ENCODE data around the gene DMD. TPM values are rescaled to one million over a fixed set of nuclear protein-coding genes. Genes with fewer than 3 reads are reported as not detected.
"Not testable (repeated sequence)": the region's sequence is repeated elsewhere in the genome, so short reads cannot be mapped to it uniquely, and the experiment has no call there.

The DMD gene
- total RNA-seq, 1 donor from 2014 or later = 22.2 TPM

DNA sequence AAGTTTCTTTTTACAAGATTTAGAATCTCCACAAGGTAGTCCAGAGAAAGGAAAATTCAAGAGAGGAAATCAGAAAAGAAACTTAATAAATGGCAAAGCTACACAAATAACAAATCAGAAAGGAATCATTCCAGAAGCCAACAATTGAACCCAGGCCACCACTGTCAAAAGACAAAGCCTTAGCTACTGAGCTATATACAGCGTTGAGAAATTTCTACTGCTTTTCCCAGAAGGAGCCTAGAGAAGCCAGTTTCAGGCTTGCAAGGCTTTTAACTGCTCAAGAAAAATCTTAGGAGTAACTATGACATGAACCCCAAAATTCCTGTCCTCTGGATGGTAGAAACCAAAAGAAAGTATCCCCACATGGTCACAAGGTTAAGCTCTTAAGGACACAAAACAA lies 129.0 kb downstream of the DMD start:
- H3K4me3 ChIP-seq (ENCODE audit: insufficient read depth, low read depth, low read length) = no peak overlapping the region
- Mint-ChIP-seq H3K4me3 (ENCODE audit: unreplicated experiment) (no peak overlapping the region), H3K27me3 (ENCODE audit: low read depth, unreplicated experiment) (no peaks in the 10 kb centered on the region), H3K27ac (ENCODE audit: unreplicated experiment) (no peak overlapping the region), H3K9me3 (ENCODE audit: unreplicated experiment) (no peaks in the 10 kb centered on the region), H3K36me3 (ENCODE audit: low read depth, unreplicated experiment) (no peaks in the 10 kb centered on the region), H3K4me1 (ENCODE audit: low read depth, unreplicated experiment) (peaks cover 2% of the 10 kb centered on the region)
- no peaks in the 10 kb centered on the region for H3K27me3 ChIP-seq (ENCODE audit: insufficient read depth, low read length)
- DNase-seq (ENCODE audit: low read depth) (no peak), FAIRE-seq (no peak)
- H3K79me2 ChIP-seq (ENCODE audit: insufficient read depth, low read length) = no peaks in the 10 kb centered on the region
- no peaks in the 10 kb centered on the region for H3K9me3 ChIP-seq (ENCODE audit: insufficient read depth, low read depth, low read length)
- no peak overlapping the region for H3K4me2 ChIP-seq (ENCODE audit: low read length)
- TF ChIP-seq CTCF (IDR thresholded peaks at IDR 0.05; ENCODE audit: insufficient read depth, low read depth, low read length) = no peak
- TF ChIP-seq EZH2 (IDR thresholded peaks at IDR 0.05; ENCODE audit: insufficient read depth, low read length) = no peak
- no peak overlapping the region for H2AFZ ChIP-seq (ENCODE audit: low read depth, low read length)
- H4K20me1 ChIP-seq (ENCODE audit: insufficient read depth, low read length) = no peaks in the 10 kb centered on the region
- H3K4me1 ChIP-seq (ENCODE audit: insufficient read depth, low read length) = no peaks in the 10 kb centered on the region
- H3K27ac ChIP-seq (ENCODE audit: low read depth, low read length) = no peak overlapping the region
- H3K9ac ChIP-seq (ENCODE audit: low read length) = no peak overlapping the region
- H3K36me3 ChIP-seq (ENCODE audit: insufficient read depth, low read length) = no peaks in the 10 kb centered on the region

GRCh38 chrX:33078273-33078672 lies 133.1 kb downstream of the DMD start:
- FAIRE-seq (no peak), DNase-seq (ENCODE audit: low read depth) (no peak)
- TF ChIP-seq EZH2 (IDR thresholded peaks at IDR 0.05; ENCODE audit: insufficient read depth, low read length) = no peak
- no peak for TF ChIP-seq CTCF (IDR thresholded peaks at IDR 0.05; ENCODE audit: insufficient read depth, low read depth, low read length)
- Histone ChIP-seq H3K4me1 (ENCODE audit: insufficient read depth, low read length) (no peaks in the 10 kb centered on the region), H3K4me2 (ENCODE audit: low read length) (no peak overlapping the region), H3K27ac (ENCODE audit: low read depth, low read length) (no peak overlapping the region), H3K79me2 (ENCODE audit: insufficient read depth, low read length) (no peaks in the 10 kb centered on the region), H3K4me3 (ENCODE audit: insufficient read depth, low read depth, low read length) (no peak overlapping the region), H2AFZ (ENCODE audit: low read depth, low read length) (no peak overlapping the region), H3K9ac (ENCODE audit: low read length) (no peak overlapping the region), H3K9me3 (ENCODE audit: insufficient read depth, low read depth, low read length) (no peaks in the 10 kb centered on the region), H4K20me1 (ENCODE audit: insufficient read depth, low read length) (no peaks in the 10 kb centered on the region), H3K27me3 (ENCODE audit: insufficient read depth, low read length) (no peaks in the 10 kb centered on the region), H3K36me3 (ENCODE audit: insufficient read depth, low read length) (no peaks in the 10 kb centered on the region)
- no peaks in the 10 kb centered on the region for H3K9me3 Mint-ChIP-seq (ENCODE audit: unreplicated experiment)
- H3K36me3 Mint-ChIP-seq (ENCODE audit: low read depth, unreplicated experiment) = no peaks in the 10 kb centered on the region
- no peak overlapping the region for H3K27ac Mint-ChIP-seq (ENCODE audit: unreplicated experiment)
- H3K4me1 Mint-ChIP-seq (ENCODE audit: low read depth, unreplicated experiment) = no peaks in the 10 kb centered on the region
- no peaks in the 10 kb centered on the region for H3K27me3 Mint-ChIP-seq (ENCODE audit: low read depth, unreplicated experiment)
- no peak overlapping the region for H3K4me3 Mint-ChIP-seq (ENCODE audit: unreplicated experiment)

GRCh38 chrX:33073660-33074059 lies 137.7 kb downstream of the DMD start:
- not testable (repeated sequence) for H3K9me3 Mint-ChIP-seq (ENCODE audit: unreplicated experiment); H3K4me3 ChIP-seq (ENCODE audit: insufficient read depth, low read depth, low read length); DNase-seq (ENCODE audit: low read depth); H3K9ac ChIP-seq (ENCODE audit: low read length); H4K20me1 ChIP-seq (ENCODE audit: insufficient read depth, low read length); H3K27ac Mint-ChIP-seq (ENCODE audit: unreplicated experiment); H3K4me1 ChIP-seq (ENCODE audit: insufficient read depth, low read length); H3K4me2 ChIP-seq (ENCODE audit: low read length); H2AFZ ChIP-seq (ENCODE audit: low read depth, low read length); H3K27me3 Mint-ChIP-seq (ENCODE audit: low read depth, unreplicated experiment); H3K36me3 Mint-ChIP-seq (ENCODE audit: low read depth, unreplicated experiment); H3K9me3 ChIP-seq (ENCODE audit: insufficient read depth, low read depth, low read length); H3K27ac ChIP-seq (ENCODE audit: low read depth, low read length); H3K79me2 ChIP-seq (ENCODE audit: insufficient read depth, low read length); H3K4me3 Mint-ChIP-seq (ENCODE audit: unreplicated experiment); H3K36me3 ChIP-seq (ENCODE audit: insufficient read depth, low read length); H3K4me1 Mint-ChIP-seq (ENCODE audit: low read depth, unreplicated experiment); FAIRE-seq; H3K27me3 ChIP-seq (ENCODE audit: insufficient read depth, low read length)

Data from astrocyte (in vitro differentiated cells and primary cell).